Stimulated activated CD8-positive, alpha-beta memory T cell treated with anti-CD3 and anti-CD28 coated beads, Interleukin-12 subunit alpha, Interleukin-12 subunit beta, amount 100 ng/mL, for 24 hours (primary cell): ENCODE data around the gene RHBDL2.
"Not testable (repeated sequence)": the region's sequence is repeated elsewhere in the genome, so short reads cannot be mapped to it uniquely, and the experiment has no call there.

Experiments used
- DNase-seq: peaks from one replicate; pipeline ENCODE4 v3.0.0-alpha.2; 2020; ENCODE audit errors: extremely low read depth

RHBDL2 gene

GRCh38 chr1:38932571-38932970, 9.1 kb downstream of the RHBDL2 start:
- no peak for DNase-seq

- no peak for DNase-seq
Observed at GRCh38 chr1:38929476-38929875, 12.2 kb downstream of the RHBDL2 start.

- no peak for DNase-seq
Observed at GRCh38 chr1:38929054-38929453, 12.6 kb downstream of the RHBDL2 start.

- no peak for DNase-seq
Observed at GRCh38 chr1:38926091-38926490, 15.5 kb downstream of the RHBDL2 start.

GRCh38 chr1:38925391-38925790, 16.2 kb downstream of the RHBDL2 start:
- no peak for DNase-seq

- no peak for DNase-seq
Observed at GRCh38 chr1:38923607-38924006, 18.0 kb downstream of the RHBDL2 start.

GRCh38 chr1:38919130-38919529, 22.5 kb downstream of the RHBDL2 start:
- DNase-seq, result no peak

GRCh38 chr1:38918568-38918967, 23.1 kb downstream of the RHBDL2 start:
- DNase-seq, result no peak

- DNase-seq, result no peak
Observed at GRCh38 chr1:38917772-38918171, 23.9 kb downstream of the RHBDL2 start.

GRCh38 chr1:38917337-38917736, 24.3 kb downstream of the RHBDL2 start:
- DNase-seq, result no peak

- DNase-seq, result no peak
Observed at GRCh38 chr1:38915352-38915948, 26.2 kb downstream of the RHBDL2 start.

GRCh38 chr1:38914908-38915307, 26.7 kb downstream of the RHBDL2 start:
- not testable (repeated sequence) for DNase-seq

- no peak for DNase-seq
Observed at GRCh38 chr1:38908821-38909220, 32.8 kb downstream of the RHBDL2 start.

- DNase-seq, result no peak
Observed at GRCh38 chr1:38905985-38906384, 35.6 kb downstream of the RHBDL2 start.

GRCh38 chr1:38899560-38899959, 42.1 kb downstream of the RHBDL2 start:
- no peak for DNase-seq

- DNase-seq, result no peak
Observed at GRCh38 chr1:38898653-38899230, 42.9 kb downstream of the RHBDL2 start.

- no peak for DNase-seq
Observed at GRCh38 chr1:38896169-38896568, 45.5 kb downstream of the RHBDL2 start.

GRCh38 chr1:38892976-38893375, 48.7 kb downstream of the RHBDL2 start:
- DNase-seq, result no peak

GRCh38 chr1:38891753-38892152, 49.9 kb downstream of the RHBDL2 start:
- DNase-seq, result no peak

- DNase-seq, result no peak
Observed at GRCh38 chr1:38889589-38889988, 52.0 kb downstream of the RHBDL2 start.

- no peak for DNase-seq
Observed at GRCh38 chr1:38888423-38889333, 53.0 kb downstream of the RHBDL2 start.

- DNase-seq, result no peak
Observed at GRCh38 chr1:38885092-38885491, 56.5 kb downstream of the RHBDL2 start.

- DNase-seq, result no peak
Observed at GRCh38 chr1:38881487-38881886, 60.1 kb downstream of the RHBDL2 start, which contains the start of gene GJA9. GJA9 (minus strand) TSS chr1:38881587; CDS start chr1:38876098, 5,489 bp downstream.
